Measurements from ENCODE around the gene CDKL2.
A peak's percentile ranks its signal among the peaks of the same experiment; 100 is the strongest.
"Not testable (repeated sequence)": the region's sequence is repeated elsewhere in the genome, so short reads cannot be mapped to it uniquely, and the experiment has no call there.

The CDKL2 gene

GRCh38 chr4:75630174-75630936, at the start of gene CDKL2:
Gene CDKL2 (minus strand): TSS chr4:75630528. CDS start chr4:75625988, 4,540 bp downstream.
- DNase-seq (ENCODE audit: low spot score): peak; percentile 76

- no peak for DNase-seq (ENCODE audit: low spot score)
Measured at GRCh38 chr4:75678965-75679364, 48.6 kb upstream of the CDKL2 start.

- DNase-seq (ENCODE audit: low spot score): no peak
Measured at GRCh38 chr4:75678473-75678872, 48.1 kb upstream of the CDKL2 start.

GRCh38 chr4:75675004-75675531, 44.7 kb upstream of the CDKL2 start:
- no peak for DNase-seq (ENCODE audit: low spot score)

- no peak for DNase-seq (ENCODE audit: low spot score)
Measured at GRCh38 chr4:75673959-75674328, 43.6 kb upstream of the CDKL2 start.

GRCh38 chr4:75673027-75673958, 43.0 kb upstream of the CDKL2 start, which contains the start of gene G3BP2:
Gene G3BP2 (minus strand): TSS chr4:75673411. CDS start chr4:75662025, 11,386 bp downstream.
- DNase-seq (ENCODE audit: low spot score): peak; percentile 99

GRCh38 chr4:75672461-75673026, 42.2 kb upstream of the CDKL2 start:
- DNase-seq (ENCODE audit: low spot score): peak; percentile 47

- DNase-seq (ENCODE audit: low spot score): no peak
Measured at GRCh38 chr4:75671802-75672421, 41.6 kb upstream of the CDKL2 start.

- no peak for DNase-seq (ENCODE audit: low spot score)
Measured at GRCh38 chr4:75668596-75668995, 38.3 kb upstream of the CDKL2 start.

GRCh38 chr4:75667636-75668035, 37.3 kb upstream of the CDKL2 start:
- DNase-seq (ENCODE audit: low spot score): not testable (repeated sequence)

- no peak for DNase-seq (ENCODE audit: low spot score)
Measured at GRCh38 chr4:75666299-75666698, 36.0 kb upstream of the CDKL2 start.

- DNase-seq (ENCODE audit: low spot score): not testable (repeated sequence)
Measured at GRCh38 chr4:75664604-75665003, 34.3 kb upstream of the CDKL2 start.

- DNase-seq (ENCODE audit: low spot score): no peak
Measured at GRCh38 chr4:75662626-75663025, 32.3 kb upstream of the CDKL2 start.

GRCh38 chr4:75660491-75660890, 30.2 kb upstream of the CDKL2 start:
- no peak for DNase-seq (ENCODE audit: low spot score)

GRCh38 chr4:75659512-75660031, 29.2 kb upstream of the CDKL2 start:
- no peak for DNase-seq (ENCODE audit: low spot score)

- DNase-seq (ENCODE audit: low spot score): no peak
Measured at GRCh38 chr4:75658876-75659275, 28.5 kb upstream of the CDKL2 start.

- DNase-seq (ENCODE audit: low spot score): no peak
Measured at GRCh38 chr4:75655562-75655961, 25.2 kb upstream of the CDKL2 start.

- DNase-seq (ENCODE audit: low spot score): no peak
Measured at GRCh38 chr4:75654905-75655304, 24.6 kb upstream of the CDKL2 start.

GRCh38 chr4:75653845-75654503, 23.6 kb upstream of the CDKL2 start:
- peak; percentile 40 for DNase-seq (ENCODE audit: low spot score)

- DNase-seq (ENCODE audit: low spot score): no peak
Measured at GRCh38 chr4:75644095-75644494, 13.8 kb upstream of the CDKL2 start.

GRCh38 chr4:75643651-75644050, 13.3 kb upstream of the CDKL2 start:
- DNase-seq (ENCODE audit: low spot score): peak; percentile 5

All from AG08395 (cell line).